CD1c-positive myeloid dendritic cell (primary cell): Measurements from ENCODE around the gene BIRC7.
A peak's percentile ranks its signal among the peaks of the same experiment; 100 is the strongest.

Source experiments
- DNase-seq: peaks from one replicate; pipeline ENCODE4 v3.0.0-alpha.2; 2016; ENCODE audit errors: extremely low spot score

BIRC7 gene

GRCh38 chr20:63265891-63266515 is 30.3 kb downstream of the BIRC7 start:
- DNase-seq: no peak

- no peak for DNase-seq
Observed at GRCh38 chr20:63267691-63268090, 32.0 kb downstream of the BIRC7 start.

GRCh38 chr20:63268256-63268655 is 32.6 kb downstream of the BIRC7 start:
- DNase-seq: no peak

- DNase-seq: no peak
Observed at GRCh38 chr20:63268671-63269439, 33.1 kb downstream of the BIRC7 start.

GRCh38 chr20:63269724-63270123 is 34.0 kb downstream of the BIRC7 start:
- DNase-seq: no peak

- no peak for DNase-seq
Observed at GRCh38 chr20:63270606-63271325, 35.1 kb downstream of the BIRC7 start.

- DNase-seq: peak; percentile 96
Observed at GRCh38 chr20:63272105-63273058, 36.7 kb downstream of the BIRC7 start, which contains the start of gene ARFGAP1. TSS of gene ARFGAP1 (plus strand) at chr20:63272813. CDS start at chr20:63275581, 2,768 bp downstream.

- no peak for DNase-seq
Observed at GRCh38 chr20:63273059-63273579, 37.4 kb downstream of the BIRC7 start.

- DNase-seq: no peak
Observed at GRCh38 chr20:63273635-63274380, 38.1 kb downstream of the BIRC7 start.

- DNase-seq: no peak
Observed at GRCh38 chr20:63274381-63275228, 38.9 kb downstream of the BIRC7 start.

GRCh38 chr20:63275825-63276224 is 40.1 kb downstream of the BIRC7 start:
- DNase-seq: no peak

GRCh38 chr20:63276956-63277355 is 41.3 kb downstream of the BIRC7 start:
- no peak for DNase-seq

- DNase-seq: no peak
Observed at GRCh38 chr20:63277466-63278272, 42.0 kb downstream of the BIRC7 start.

- no peak for DNase-seq
Observed at GRCh38 chr20:63278661-63279060, 43.0 kb downstream of the BIRC7 start.

- DNase-seq: no peak
Observed at GRCh38 chr20:63279931-63280330, 44.2 kb downstream of the BIRC7 start.

GRCh38 chr20:63280371-63280770 is 44.7 kb downstream of the BIRC7 start:
- DNase-seq: no peak

- DNase-seq: no peak
Observed at GRCh38 chr20:63280929-63281545, 45.3 kb downstream of the BIRC7 start.
